Measurements from ENCODE around the gene KMO.

DNA sequence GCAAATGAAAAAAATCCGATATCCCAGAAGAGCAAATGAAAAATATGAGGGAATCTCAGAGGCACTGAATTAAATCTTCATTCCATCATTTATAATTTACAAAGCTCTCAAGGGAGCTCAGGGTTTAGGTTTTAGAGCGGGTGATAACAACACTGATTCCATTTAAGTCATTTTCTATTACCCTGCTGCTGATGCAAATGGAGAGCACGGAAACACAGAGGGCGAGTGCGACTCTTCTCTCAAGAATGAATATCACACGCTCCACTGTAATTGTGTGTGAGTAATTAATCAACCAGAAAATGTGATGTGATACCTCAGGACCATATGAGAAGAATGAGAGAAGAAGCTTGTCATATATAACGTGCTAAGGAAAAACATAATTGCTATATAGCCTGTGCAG is 85.2 kb downstream of the KMO start:
- TF ChIP-seq EZH2phosphoT487 (IDR thresholded peaks at IDR 0.05) (no peak), CTCF (IDR thresholded peaks at IDR 0.05) (no peak), EZH2 (IDR thresholded peaks at IDR 0.05) (no peak)

Data from neural progenitor cell (in vitro differentiated cells).